SU-DHL-6 (cell line): ENCODE measurements around the gene KLHL25.

ENCODE experiments used
- H2AFZ ChIP-seq: fragments of 200-600 bp; sonication (generic); 2 replicates; pipeline ENCODE4 v1.6.1; 2014; ENCODE audit warnings: low read depth, mild to moderate bottlenecking, moderate library complexity, mixed read lengths, antibody characterized with exemption, low read length; ENCODE audit not compliant: severe bottlenecking
- H3F3A ChIP-seq: fragments of 200-600 bp; shearing (Covaris generic); 2 replicates; pipeline ENCODE4 v1.6.0; 2016; ENCODE audit warnings: antibody characterized with exemption, mild to moderate bottlenecking; ENCODE audit not compliant: insufficient read depth
- H3K27ac ChIP-seq: fragments of 200-600 bp; sonication (generic); 2 replicates; pipeline ENCODE4 v1.5.1; 2016; ENCODE audit warnings: low read depth, mild to moderate bottlenecking, low read length, moderate library complexity, mixed read lengths
- H3K27me3 ChIP-seq: fragments of 200-600 bp; sonication (generic), shearing (Covaris generic); 2 replicates; pipeline ENCODE4 v1.6.0; 2014; ENCODE audit warnings: mild to moderate bottlenecking, low read length
- H3K36me3 ChIP-seq: fragments of 200-600 bp; sonication (generic); 2 replicates; pipeline ENCODE4 v1.6.1; 2014; ENCODE audit warnings: mild to moderate bottlenecking, low read length, mixed read lengths
- H3K4me2 ChIP-seq: fragments of 300-600, 200-600 bp; shearing (Covaris generic), sonication (generic); 2 replicates; pipeline ENCODE4 v1.6.0; 2014; ENCODE audit warnings: low read length, low read depth, mild to moderate bottlenecking; ENCODE audit not compliant: poor library complexity, severe bottlenecking
- H3K4me3 ChIP-seq: fragments of 200-600 bp; sonication (generic); 2 replicates; pipeline ENCODE4 v1.5.1; 2014; ENCODE audit warnings: antibody characterized with exemption, low read length, mild to moderate bottlenecking, mixed read lengths; ENCODE audit not compliant: insufficient read depth, poor library complexity, severe bottlenecking
- H3K79me2 ChIP-seq: fragments of 200-600 bp; sonication (generic); 2 replicates; pipeline ENCODE4 v1.6.1; 2014; ENCODE audit warnings: mild to moderate bottlenecking, low read length, moderate library complexity; ENCODE audit not compliant: insufficient read depth
- H3K9ac ChIP-seq: fragments of 200-600 bp; sonication (generic); 2 replicates; pipeline ENCODE4 v1.7.0; 2014; ENCODE audit warnings: mild to moderate bottlenecking, low read length
- H3K9me2 ChIP-seq: fragments of 200-600 bp; sonication (generic); replicated peaks from 2 replicates; pipeline ENCODE4 v1.6.1; 2014; ENCODE audit warnings: low read length; ENCODE audit not compliant: insufficient read depth
- H3K9me3 ChIP-seq: fragments of 200-600 bp; sonication (generic); 2 replicates; pipeline ENCODE4 v1.6.1; 2014; ENCODE audit warnings: low read length, mixed read lengths; ENCODE audit not compliant: insufficient read depth
- H4K20me1 ChIP-seq: fragments of 200-600 bp; sonication (generic); 2 replicates; pipeline ENCODE4 v1.6.1; 2014; ENCODE audit warnings: low read depth, mild to moderate bottlenecking, antibody characterized with exemption, low read length, moderate library complexity, mixed read lengths
- EZH2phosphoT487 ChIP-seq: fragments of 200-600 bp; sonication (generic), shearing (Covaris generic); conservative IDR thresholded peaks from 2 replicates; pipeline ENCODE4 v1.6.1; 2018; ENCODE audit warnings: mild to moderate bottlenecking, antibody characterized with exemption, low read length, moderate library complexity, mixed read lengths
- TF ChIP-seq, protein P1 (sequence below): fragments of 200-600 bp; sonication (generic); IDR thresholded peaks from one replicate; pipeline ENCODE4 v1.5.1; 2017; ENCODE audit warnings: antibody characterized with exemption, mild to moderate bottlenecking, low read length, moderate library complexity; ENCODE audit not compliant: insufficient read depth, poor library complexity, severe bottlenecking

Gene KLHL25

DNA sequence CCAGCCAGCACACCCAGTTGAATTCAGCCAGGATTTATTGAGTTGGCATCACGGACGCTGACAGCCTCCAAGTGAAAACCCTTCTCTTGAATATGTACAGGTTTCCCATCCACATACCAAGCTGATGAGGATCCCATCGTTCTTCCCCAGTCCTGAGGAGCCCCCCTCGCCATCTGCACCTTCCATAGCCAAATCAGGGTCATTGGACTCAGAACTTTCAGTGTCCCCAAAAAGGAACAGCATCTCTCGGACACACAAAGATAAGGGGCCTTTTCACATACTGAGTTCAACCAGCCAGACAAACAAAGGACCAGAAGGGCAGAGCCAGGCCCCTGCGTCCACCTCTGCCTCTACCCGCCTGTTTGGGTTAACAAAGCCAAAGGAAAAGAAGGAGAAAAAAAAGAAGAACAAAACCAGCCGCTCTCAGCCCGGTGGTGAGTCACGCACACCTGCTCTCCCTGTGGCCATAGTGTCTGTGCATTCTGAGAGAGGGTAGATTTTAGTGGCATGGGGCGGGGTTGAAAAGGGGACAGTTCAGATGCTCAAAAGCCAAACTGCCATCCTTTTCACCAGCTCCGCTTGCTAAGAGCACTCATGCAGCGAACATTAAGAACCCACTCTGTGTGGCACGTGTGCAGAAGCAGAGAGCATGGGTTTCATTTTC, 51.2 kb downstream of the KLHL25 start:
- H3K4me2 ChIP-seq, result no peak overlapping the region
- H4K20me1 ChIP-seq, result no peaks in the 10 kb centered on the region; the same call in 1 of the 2 replicates
- no peaks in the 10 kb centered on the region for H3K27me3 ChIP-seq
- TF ChIP-seq, protein P1, sequence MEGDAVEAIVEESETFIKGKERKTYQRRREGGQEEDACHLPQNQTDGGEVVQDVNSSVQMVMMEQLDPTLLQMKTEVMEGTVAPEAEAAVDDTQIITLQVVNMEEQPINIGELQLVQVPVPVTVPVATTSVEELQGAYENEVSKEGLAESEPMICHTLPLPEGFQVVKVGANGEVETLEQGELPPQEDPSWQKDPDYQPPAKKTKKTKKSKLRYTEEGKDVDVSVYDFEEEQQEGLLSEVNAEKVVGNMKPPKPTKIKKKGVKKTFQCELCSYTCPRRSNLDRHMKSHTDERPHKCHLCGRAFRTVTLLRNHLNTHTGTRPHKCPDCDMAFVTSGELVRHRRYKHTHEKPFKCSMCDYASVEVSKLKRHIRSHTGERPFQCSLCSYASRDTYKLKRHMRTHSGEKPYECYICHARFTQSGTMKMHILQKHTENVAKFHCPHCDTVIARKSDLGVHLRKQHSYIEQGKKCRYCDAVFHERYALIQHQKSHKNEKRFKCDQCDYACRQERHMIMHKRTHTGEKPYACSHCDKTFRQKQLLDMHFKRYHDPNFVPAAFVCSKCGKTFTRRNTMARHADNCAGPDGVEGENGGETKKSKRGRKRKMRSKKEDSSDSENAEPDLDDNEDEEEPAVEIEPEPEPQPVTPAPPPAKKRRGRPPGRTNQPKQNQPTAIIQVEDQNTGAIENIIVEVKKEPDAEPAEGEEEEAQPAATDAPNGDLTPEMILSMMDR, result no peak
- no peak for TF ChIP-seq EZH2phosphoT487
- no peaks in the 10 kb centered on the region for H3K9me2 ChIP-seq
- H3K4me3 ChIP-seq, result no peak overlapping the region
- no peaks in the 10 kb centered on the region for H3K9me3 ChIP-seq
- no peak overlapping the region for H2AFZ ChIP-seq
- H3F3A ChIP-seq, result peaks cover 18% of the 10 kb centered on the region; the same call in 1 of the 2 replicates
- no peak overlapping the region for H3K9ac ChIP-seq
- no peak overlapping the region for H3K27ac ChIP-seq
- H3K79me2 ChIP-seq, result no peaks in the 10 kb centered on the region
- H3K36me3 ChIP-seq, result peaks cover 64% of the 10 kb centered on the region

DNA sequence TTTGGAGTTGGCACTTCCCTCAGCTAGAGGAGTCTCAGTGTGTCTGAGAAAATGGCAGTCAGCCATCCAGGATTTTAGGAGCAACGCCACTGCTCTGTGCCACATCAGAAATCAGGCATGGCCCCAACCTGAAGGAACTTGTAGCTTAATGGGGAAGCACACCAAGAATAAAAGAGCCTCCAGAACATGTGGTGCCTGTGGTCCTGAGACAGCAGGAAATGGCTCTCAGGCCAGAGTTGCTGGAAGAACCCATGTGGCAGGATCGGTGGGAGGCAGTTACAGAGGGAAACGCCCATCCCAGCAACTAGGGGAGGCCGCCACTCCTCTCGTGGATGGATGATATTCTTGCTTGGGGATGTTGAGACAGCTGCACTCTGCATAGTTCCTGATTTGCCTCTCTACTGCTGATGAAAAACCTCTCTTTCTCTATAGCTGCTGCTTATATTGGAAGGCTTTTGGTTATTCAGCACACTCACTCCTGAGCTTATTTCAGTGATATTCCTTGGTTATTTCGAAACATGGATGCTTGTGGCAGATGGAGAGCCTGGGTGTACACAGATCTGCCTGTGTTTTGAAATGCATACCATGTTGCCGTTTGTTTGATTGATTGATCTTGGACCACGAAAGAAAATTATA, 52.4 kb downstream of the KLHL25 start:
- H3K36me3 ChIP-seq, result peaks cover 59% of the 10 kb centered on the region
- no peak overlapping the region for H3K4me3 ChIP-seq
- H3K9ac ChIP-seq, result no peak overlapping the region
- no peak overlapping the region for H3K4me2 ChIP-seq
- no peaks in the 10 kb centered on the region for H3K9me2 ChIP-seq
- H3F3A ChIP-seq, result peaks cover 13% of the 10 kb centered on the region; the same call in 1 of the 2 replicates
- no peaks in the 10 kb centered on the region for H3K27me3 ChIP-seq
- TF ChIP-seq, protein P1, result no peak
- TF ChIP-seq EZH2phosphoT487, result no peak
- no peak overlapping the region for H3K27ac ChIP-seq
- H3K79me2 ChIP-seq, result no peaks in the 10 kb centered on the region
- H4K20me1 ChIP-seq, result no peaks in the 10 kb centered on the region; the same call in 1 of the 2 replicates
- no peak overlapping the region for H2AFZ ChIP-seq
- H3K9me3 ChIP-seq, result no peaks in the 10 kb centered on the region

DNA sequence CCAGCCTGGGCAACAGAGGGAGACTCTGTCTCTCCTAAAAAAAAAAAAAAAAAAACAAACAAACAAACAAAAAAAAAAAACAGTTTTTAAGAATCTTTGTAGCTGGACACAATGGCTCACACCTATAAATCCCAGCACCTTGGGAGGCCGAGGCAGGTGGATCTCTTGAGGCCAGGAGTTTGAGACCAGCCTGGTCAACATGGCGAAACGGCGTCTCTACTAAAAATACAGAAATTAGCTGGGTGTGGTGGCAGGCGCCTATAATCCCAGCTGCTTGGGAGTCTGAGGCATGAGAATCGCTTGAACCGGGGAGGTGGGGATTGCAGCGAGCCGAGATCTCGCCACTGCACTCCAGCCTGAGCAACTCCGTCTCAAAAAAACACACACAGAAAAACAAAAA, 53.1 kb downstream of the KLHL25 start:
- no peak overlapping the region for H3K4me2 ChIP-seq
- no peak overlapping the region for H3K27ac ChIP-seq
- H3K9ac ChIP-seq, result no peak overlapping the region
- no peaks in the 10 kb centered on the region for H3K9me2 ChIP-seq
- no peaks in the 10 kb centered on the region; the same call in 1 of the 2 replicates for H4K20me1 ChIP-seq
- H3K9me3 ChIP-seq, result no peaks in the 10 kb centered on the region
- H3F3A ChIP-seq, result peaks cover 10% of the 10 kb centered on the region; the same call in 1 of the 2 replicates
- no peaks in the 10 kb centered on the region for H3K79me2 ChIP-seq
- H3K36me3 ChIP-seq, result peaks cover 59% of the 10 kb centered on the region
- H2AFZ ChIP-seq, result no peak overlapping the region
- TF ChIP-seq EZH2phosphoT487, result no peak
- TF ChIP-seq, protein P1, result no peak
- H3K4me3 ChIP-seq, result no peak overlapping the region
- no peaks in the 10 kb centered on the region for H3K27me3 ChIP-seq
